Measurements from ENCODE around the gene ESR1. TPM values are rescaled to one million over a fixed set of nuclear protein-coding genes. Genes with fewer than 3 reads are reported as not detected.
A peak's percentile ranks its signal among the peaks of the same experiment; 100 is the strongest.

Gene ESR1
- total and polyA plus RNA-seq, 9 of the 15 experiments (the other 6 are each of a cell fraction or from before 2014, with no cell fraction given), result 0.03 to 0.27 (median 0.08) TPM; not detected in 1

GRCh38 chr6:152164957-152165356 is 357.5 kb downstream of the ESR1 start:
- Histone ChIP-seq H3K9ac (ENCODE audit: insufficient read depth in 1 of 2, low read depth in 2 of 2, low read length in 2 of 2) (no peak overlapping the region), H4K20me1 (replicated peaks; ENCODE audit: control insufficient read depth, insufficient read depth, low read length) (no peaks in the 10 kb centered on the region), H3K4me2 (ENCODE audit: insufficient read depth, low read length) (no peak overlapping the region), H2AFZ (ENCODE audit: low read depth, low read length) (no peak overlapping the region), H3K4me1 (replicated peaks in 1 of 2; ENCODE audit: control insufficient read depth in 2 of 2, insufficient read depth in 2 of 2, low read length in 2 of 2) (no peaks in the 10 kb centered on the region), H3K36me3 (ENCODE audit: control insufficient read depth, insufficient read depth, low read length) (no peaks in the 10 kb centered on the region), H3K9me1 (ENCODE audit: control insufficient read depth, insufficient read depth, low read length) (no peaks in the 10 kb centered on the region), H3K4me3 (no peak overlapping the region), H3K27ac (ENCODE audit: extremely low read depth, low read depth, low read length) (no peak overlapping the region), H3K9me3 (replicated peaks; ENCODE audit: control insufficient read depth, insufficient read depth, low read depth, low read length) (no peaks in the 10 kb centered on the region), H3K27me3 (ENCODE audit: control insufficient read depth in 2 of 2, insufficient read depth in 2 of 2, low read length in 2 of 2) (no peaks in the 10 kb centered on the region), H3K79me2 (ENCODE audit: control insufficient read depth, insufficient read depth, low read length) (no peaks in the 10 kb centered on the region)
- no peak for FAIRE-seq
- in situ Hi-C loops (cut with MboI) (no loop called here), intact Hi-C loops (cut with micrococcal nuclease) (no loop called here)
- no TSS peak for BruUV-seq (replicated peaks)
- POLR2A ChIA-PET, result interaction anchor here (0.6 kb wide), 1 partner anchor 629 kb away, joined by 4 read pairs; no protein-coding TSS in a partner anchor
- no peak for TF ChIP-seq SMAD2 (IDR thresholded peaks at IDR 0.05; ENCODE audit: low read depth, low read length)
- peak in 1 of 3 experiments; percentile 16; a peak in 1 of 6 replicates for TF ChIP-seq CTCF (IDR thresholded peaks at IDR 0.05 in 2 of 3, conservative IDR thresholded peaks at IDR 0.05 in 1 of 3; ENCODE audit: insufficient read depth in 2 of 3, low read depth in 1 of 3, low read length in 3 of 3)
- no peak for ATAC-seq
- 2% methylated on average over 5 of the region's 5 CpGs for WGBS (ENCODE audit: insufficient coverage, low coverage, missing lambda C conversion rate)
- DNase-seq (ENCODE audit: extremely low read depth in 1 of 4, low spot score in 3 of 4), result no peak
- CTCF ChIA-PET (ENCODE audit: low intra/inter-chr PET ratio), result no interaction called here

- Histone ChIP-seq H3K4me1 (replicated peaks in 1 of 2; ENCODE audit: control insufficient read depth in 2 of 2, insufficient read depth in 2 of 2, low read length in 2 of 2) (no peaks in the 10 kb centered on the region), H3K9me1 (ENCODE audit: control insufficient read depth, insufficient read depth, low read length) (no peaks in the 10 kb centered on the region), H2AFZ (ENCODE audit: low read depth, low read length) (no peak overlapping the region), H3K27me3 (ENCODE audit: control insufficient read depth in 2 of 2, insufficient read depth in 2 of 2, low read length in 2 of 2) (no peaks in the 10 kb centered on the region), H3K79me2 (ENCODE audit: control insufficient read depth, insufficient read depth, low read length) (no peaks in the 10 kb centered on the region), H3K27ac (ENCODE audit: extremely low read depth, low read depth, low read length) (no peak overlapping the region), H3K9me3 (replicated peaks; ENCODE audit: control insufficient read depth, insufficient read depth, low read depth, low read length) (no peaks in the 10 kb centered on the region), H3K9ac (ENCODE audit: insufficient read depth in 1 of 2, low read depth in 2 of 2, low read length in 2 of 2) (no peak overlapping the region), H3K4me2 (ENCODE audit: insufficient read depth, low read length) (no peak overlapping the region), H4K20me1 (replicated peaks; ENCODE audit: control insufficient read depth, insufficient read depth, low read length) (no peaks in the 10 kb centered on the region), H3K36me3 (ENCODE audit: control insufficient read depth, insufficient read depth, low read length) (no peaks in the 10 kb centered on the region), H3K4me3 (no peak overlapping the region)
- TF ChIP-seq ZNF197 (CRISPR knock-in tag; IDR thresholded peaks at IDR 0.05; ENCODE audit: low read depth) (no peak), MCM3 (IDR thresholded peaks at IDR 0.05) (no peak), CBX5 (IDR thresholded peaks at IDR 0.05; ENCODE audit: borderline replicate concordance, low read depth) (no peak), NELFE (IDR thresholded peaks at IDR 0.05; ENCODE audit: insufficient read depth, insufficient read length) (no peak), SMARCA5 (IDR thresholded peaks at IDR 0.05) (no peak)
- intact Hi-C loops (cut with micrococcal nuclease), result no loop called here
- 0% methylated on average over 4 of the region's 4 CpGs for WGBS (ENCODE audit: insufficient coverage, low coverage, missing lambda C conversion rate)
- no peak for FAIRE-seq
- in situ Hi-C loops (cut with MboI), result no loop called here
- no TSS peak for BruUV-seq (replicated peaks)
- ChIA-PET POLR2A (interaction anchor here (0.6 kb wide), 1 partner anchor 942 kb away, joined by 3 read pairs; no protein-coding TSS in a partner anchor), CTCF (ENCODE audit: low intra/inter-chr PET ratio) (no interaction called here)
- no peak for DNase-seq (ENCODE audit: extremely low read depth in 1 of 4, low spot score in 3 of 4)
- no peak for ATAC-seq
Observed at GRCh38 chr6:152166497-152166896, 359.0 kb downstream of the ESR1 start.
